Transverse colon (tissue), 3 donors: Measurements from ENCODE around the gene ACAP3.

Experiments
- POLR2A ChIP-seq: fragments of 450-650 bp; IDR thresholded peaks from one replicate; pipeline ENCODE4 v1.6.1; 2016; ENCODE audit warnings: antibody characterized with exemption, mild to moderate bottlenecking, moderate library complexity
- POLR2AphosphoS5 ChIP-seq, 3 donors: sonication (generic); formaldehyde crosslinking; IDR thresholded peaks; one replicate each; pipeline ENCODE4 v1.6.1; 2016; ENCODE audit warnings: antibody characterized with exemption in 3 of 3

DNA sequence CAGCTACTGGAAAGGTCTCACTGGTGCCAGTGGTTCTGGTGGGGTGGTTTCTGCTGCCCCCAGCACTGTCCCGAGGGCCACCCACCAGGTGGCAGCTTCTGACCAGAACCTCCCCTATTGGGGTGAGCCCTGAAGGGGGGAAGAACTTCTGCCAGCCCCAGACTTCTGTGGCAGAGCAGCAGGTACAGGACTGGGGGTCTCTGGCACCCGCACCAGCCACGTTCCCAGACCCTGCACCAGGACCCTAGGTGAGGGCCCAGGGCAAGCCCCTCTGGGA is 2.3 kb upstream of the ACAP3 start:
- TF ChIP-seq POLR2AphosphoS5 (IDR thresholded peaks at IDR 0.05) (no peak), POLR2A (no peak)
